H9 (cell line): ENCODE measurements around the gene PROCA1. TPM values are rescaled to one million over a fixed set of nuclear protein-coding genes. Genes with fewer than 3 reads are reported as not detected.

ENCODE experiments used
- DNase-seq: peaks from one replicate; pipeline ENCODE4 v3.0.0-alpha.2; 2017
- H2AFZ ChIP-seq: one replicate; pipeline ENCODE4 v1.6.1; 2013; ENCODE audit warnings: mild to moderate bottlenecking, low read length, control low read depth, moderate library complexity
- H2AK5ac ChIP-seq: 2 replicates; pipeline ENCODE4 v1.6.1; 2013; ENCODE audit warnings: low read length, control low read depth, mixed read lengths; ENCODE audit not compliant: insufficient read length
- H2BK120ac ChIP-seq: one replicate; pipeline ENCODE4 v1.6.1; 2013; ENCODE audit warnings: low read depth, mild to moderate bottlenecking, low read length, control low read depth, inconsistent platforms; ENCODE audit not compliant: poor library complexity, severe bottlenecking
- H2BK12ac ChIP-seq: 2 replicates; pipeline ENCODE4 v1.6.1; 2013; ENCODE audit warnings: low read length, control low read depth, mixed read lengths, low read depth; ENCODE audit not compliant: insufficient read length
- H2BK15ac ChIP-seq: 2 replicates; pipeline ENCODE4 v1.6.1; 2013; ENCODE audit warnings: low read depth, low read length, control low read depth
- H2BK20ac ChIP-seq: one replicate; pipeline ENCODE4 v1.6.1; 2013; ENCODE audit warnings: low read depth, mild to moderate bottlenecking, low read length, control low read depth, inconsistent platforms; ENCODE audit not compliant: poor library complexity, severe bottlenecking
- H2BK5ac ChIP-seq: 2 replicates; pipeline ENCODE4 v1.6.1; 2013; ENCODE audit warnings: low read length, control low read depth, mixed read lengths; ENCODE audit not compliant: insufficient read length
- H3K14ac ChIP-seq: 2 replicates; pipeline ENCODE4 v1.6.1; 2013; ENCODE audit warnings: low read length, control low read depth; ENCODE audit not compliant: insufficient read depth
- H3K18ac ChIP-seq: 2 replicates; pipeline ENCODE4 v1.6.1; 2013; ENCODE audit warnings: low read depth, mild to moderate bottlenecking, mixed read lengths, low read length, control low read depth; ENCODE audit not compliant: insufficient read length
- H3K23ac ChIP-seq: 2 replicates; pipeline ENCODE4 v1.6.1; 2013; ENCODE audit warnings: low read length, control low read depth, mixed read lengths, low read depth; ENCODE audit not compliant: insufficient read length
- H3K23me2 ChIP-seq: 2 replicates; pipeline ENCODE4 v1.6.1; 2013; ENCODE audit warnings: low read depth, mild to moderate bottlenecking, mixed read lengths, low read length, control low read depth; ENCODE audit not compliant: insufficient read length, poor library complexity, severe bottlenecking
- H3K27ac ChIP-seq: 2 replicates; pipeline ENCODE4 v1.5.1; 2013; ENCODE audit warnings: low read length, control low read depth, mixed read lengths, low read depth; ENCODE audit not compliant: insufficient read length
- H3K27me3 ChIP-seq: 2 replicates; pipeline ENCODE4 v1.6.1; 2013; ENCODE audit warnings: low read length, control low read depth, inconsistent platforms; ENCODE audit not compliant: insufficient read depth
- H3K4ac ChIP-seq: 2 replicates; pipeline ENCODE4 v1.6.1; 2013; ENCODE audit warnings: low read depth, mild to moderate bottlenecking, control low read depth, inconsistent platforms, low read length, moderate library complexity
- H3K4me1 ChIP-seq: 2 replicates; pipeline ENCODE4 v1.6.1; 2013; ENCODE audit warnings: low read length, control low read depth, inconsistent platforms; ENCODE audit not compliant: insufficient read depth
- H3K4me2 ChIP-seq: 2 replicates; pipeline ENCODE4 v1.6.1; 2013; ENCODE audit warnings: low read length, control low read depth, mixed read lengths; ENCODE audit not compliant: insufficient read length, insufficient read depth
- H3K56ac ChIP-seq: 2 replicates; pipeline ENCODE4 v1.6.1; 2013; ENCODE audit warnings: low read depth, mild to moderate bottlenecking, mixed read lengths, low read length, control low read depth; ENCODE audit not compliant: insufficient read length
- H3K79me1 ChIP-seq: 2 replicates; pipeline ENCODE4 v1.6.1; 2013; ENCODE audit warnings: low read depth, mild to moderate bottlenecking, moderate library complexity, low read length, control low read depth, inconsistent platforms; ENCODE audit not compliant: insufficient read depth, poor library complexity, severe bottlenecking
- H3K79me2 ChIP-seq: 2 replicates; pipeline ENCODE4 v1.6.1; 2013; ENCODE audit warnings: low read length, control low read depth, inconsistent platforms; ENCODE audit not compliant: insufficient read depth
- H3K9ac ChIP-seq: 2 replicates; pipeline ENCODE4 v1.6.1; 2013; ENCODE audit warnings: low read length, control low read depth, mixed read lengths; ENCODE audit not compliant: insufficient read length; ENCODE audit errors: extremely low read depth
- H3K9me3 ChIP-seq: one replicate; pipeline ENCODE4 v1.6.1; 2013; ENCODE audit warnings: low read depth, low read length, inconsistent platforms; ENCODE audit not compliant: control insufficient read depth
- H3T11ph ChIP-seq: one replicate; pipeline ENCODE4 v1.6.1; 2013; ENCODE audit warnings: mild to moderate bottlenecking, low read length, control low read depth, inconsistent platforms
- H4K20me1 ChIP-seq: one replicate; pipeline ENCODE4 v1.6.1; 2013; ENCODE audit not compliant: control insufficient read depth, insufficient read length, insufficient read depth
- H4K5ac ChIP-seq: 2 replicates; pipeline ENCODE4 v1.6.1; 2013; ENCODE audit warnings: low read depth, mild to moderate bottlenecking, mixed read lengths, low read length, control low read depth; ENCODE audit not compliant: insufficient read length
- H4K8ac ChIP-seq: replicated peaks from 2 replicates; pipeline ENCODE4 v1.6.1; 2013; ENCODE audit warnings: low read length, control low read depth, mixed read lengths, low read depth; ENCODE audit not compliant: insufficient read length
- H4K91ac ChIP-seq: 2 replicates; pipeline ENCODE4 v1.6.1; 2013; ENCODE audit warnings: low read depth, mild to moderate bottlenecking, moderate library complexity, mixed read lengths, low read length, control low read depth; ENCODE audit not compliant: insufficient read length
- H3K27ac Mint-ChIP-seq, 3 experiments: 2 replicates in 2 of 3; 3 replicates in 1 of 3; pipeline ENCODE4 v1.8.0; 2020 to 2021; ENCODE audit warnings: mixed read lengths in 3 of 3, mild to moderate bottlenecking in 1 of 3, moderate library complexity in 1 of 3
- H3K27me3 Mint-ChIP-seq: 2 replicates; pipeline ENCODE4 v1.8.0; 2021; ENCODE audit warnings: low read depth, mild to moderate bottlenecking, moderate library complexity, mixed read lengths
- H3K36me3 Mint-ChIP-seq, 3 experiments: 2 replicates in 2 of 3; 3 replicates in 1 of 3; pipeline ENCODE4 v1.8.0; 2020 to 2021; ENCODE audit warnings: low read depth in 3 of 3, mixed read lengths in 3 of 3; ENCODE audit not compliant: insufficient read depth in 1 of 3
- H3K4me1 Mint-ChIP-seq, 2 experiments: 2 replicates each; pipeline ENCODE4 v1.8.0; 2020; ENCODE audit warnings: mixed read lengths in 2 of 2
- H3K4me3 Mint-ChIP-seq, 2 experiments: 2 replicates in 1 of 2; 3 replicates in 1 of 2; pipeline ENCODE4 v1.8.0; 2020 to 2021; ENCODE audit warnings: mild to moderate bottlenecking in 2 of 2, mixed read lengths in 2 of 2, moderate library complexity in 1 of 2
- H3K9me3 Mint-ChIP-seq, 2 experiments: 2 replicates in 1 of 2; 3 replicates in 1 of 2; pipeline ENCODE4 v1.8.0; 2020; ENCODE audit warnings: mild to moderate bottlenecking in 2 of 2, mixed read lengths in 2 of 2, moderate library complexity in 1 of 2
- WGBS: extraction: QIAGEN DNeasy Blood & Tissue Kit; methylation state at CpG from one replicate; pipeline ENCODE4 v1.1.7; 2013; ENCODE audit warnings: missing lambda C conversion rate, low lambda C conversion rate, mixed read lengths; ENCODE audit not compliant: insufficient read length; ENCODE audit errors: extremely low coverage; 5-methylcytosine and 5-hydroxymethylcytosine counted together
- total RNA-seq: library from RNA; stranded (reverse); gene quantifications from 2 replicates; pipeline ENCODE4 v1.2.1, GENCODE V29; 2021
- TF ChIP-seq, protein P1 (sequence below): fragments of 200-600 bp; sonication (generic); conservative IDR thresholded peaks from 3 replicates; pipeline ENCODE4 v1.8.0; 2021; ENCODE audit warnings: antibody characterized with exemption, mild to moderate bottlenecking

Gene PROCA1
- total RNA-seq, 1 experiment from 2014 or later: 15.0 TPM

DNA sequence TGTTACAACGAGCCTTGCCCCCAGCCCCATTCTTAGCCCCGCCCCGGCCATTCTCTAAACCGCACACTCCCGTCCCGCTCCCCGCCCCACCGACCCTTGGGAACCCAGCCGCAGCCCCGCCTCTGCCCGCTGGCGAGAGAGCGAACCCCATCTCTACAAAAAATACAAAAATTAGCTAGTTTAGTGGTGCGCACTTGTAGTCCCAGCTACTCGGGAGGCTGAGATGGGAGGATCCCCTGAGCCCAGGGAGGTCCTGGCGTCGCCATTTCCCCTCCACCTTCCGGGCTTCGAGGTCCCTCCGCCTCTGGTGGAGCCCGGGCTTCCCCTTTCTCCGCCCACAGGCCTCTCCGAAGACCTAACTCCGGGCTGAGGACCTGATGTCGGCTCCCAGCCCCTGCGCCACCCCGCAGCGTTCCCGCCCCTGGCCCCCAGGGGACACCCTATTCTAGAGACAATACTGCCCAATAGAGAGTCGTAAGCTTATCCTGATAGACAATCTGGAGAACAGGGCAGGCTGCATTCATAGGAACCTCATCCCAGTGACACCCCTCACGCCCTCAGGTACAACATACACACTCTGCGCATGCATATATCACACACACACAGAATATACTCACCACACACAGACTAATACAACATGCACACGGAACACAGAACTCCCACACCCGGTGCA, 480 bp upstream of the PROCA1 start:
- peak overlapping the region; percentile 89 to 96 for H3K4me3 Mint-ChIP-seq
- H3K36me3 Mint-ChIP-seq: peaks cover 23 to 43% (median 29%) of the 10 kb centered on the region in 3 experiments; a peak in 6 of 7 replicates
- Histone ChIP-seq H2BK12ac (no peak overlapping the region), H2AFZ (no peak overlapping the region), H3K4me1 (peaks cover 3% of the 10 kb centered on the region; the same call in 1 of the 2 replicates), H3K27ac (peak overlapping the region; percentile 50), H3K18ac (peak overlapping the region; percentile 12), H3T11ph (no peak overlapping the region), H3K14ac (peak overlapping the region; percentile 73; the same call in 1 of the 2 replicates), H3K56ac (no peak overlapping the region), H3K4me2 (peak overlapping the region; percentile 44), H3K23ac (no peak overlapping the region), H2AK5ac (no peak overlapping the region), H2BK120ac (no peak overlapping the region), H2BK5ac (no peak overlapping the region), H3K9ac (peak overlapping the region; percentile 27), H4K8ac (no peak overlapping the region), H3K27me3 (no peaks in the 10 kb centered on the region), H3K4ac (no peak overlapping the region), H4K20me1 (no peaks in the 10 kb centered on the region), H2BK20ac (no peak overlapping the region), H3K79me2 (peaks cover 10% of the 10 kb centered on the region; the same call in 1 of the 2 replicates), H2BK15ac (no peak overlapping the region), H3K9me3 (no peaks in the 10 kb centered on the region), H4K5ac (no peak overlapping the region), H4K91ac (no peak overlapping the region), H3K79me1 (peaks cover 4% of the 10 kb centered on the region), H3K23me2 (peaks cover 21% of the 10 kb centered on the region)
- H3K4me1 Mint-ChIP-seq: peaks cover 26 to 38% of the 10 kb centered on the region in 2 experiments
- peak overlapping the region; percentile 98 to 99 (median 99) for H3K27ac Mint-ChIP-seq
- no peaks in the 10 kb centered on the region for H3K27me3 Mint-ChIP-seq
- no peaks in the 10 kb centered on the region for H3K9me3 Mint-ChIP-seq
- no CpG with 5 or more reads among the region's 34 CpGs for WGBS
- TF ChIP-seq, protein P1, sequence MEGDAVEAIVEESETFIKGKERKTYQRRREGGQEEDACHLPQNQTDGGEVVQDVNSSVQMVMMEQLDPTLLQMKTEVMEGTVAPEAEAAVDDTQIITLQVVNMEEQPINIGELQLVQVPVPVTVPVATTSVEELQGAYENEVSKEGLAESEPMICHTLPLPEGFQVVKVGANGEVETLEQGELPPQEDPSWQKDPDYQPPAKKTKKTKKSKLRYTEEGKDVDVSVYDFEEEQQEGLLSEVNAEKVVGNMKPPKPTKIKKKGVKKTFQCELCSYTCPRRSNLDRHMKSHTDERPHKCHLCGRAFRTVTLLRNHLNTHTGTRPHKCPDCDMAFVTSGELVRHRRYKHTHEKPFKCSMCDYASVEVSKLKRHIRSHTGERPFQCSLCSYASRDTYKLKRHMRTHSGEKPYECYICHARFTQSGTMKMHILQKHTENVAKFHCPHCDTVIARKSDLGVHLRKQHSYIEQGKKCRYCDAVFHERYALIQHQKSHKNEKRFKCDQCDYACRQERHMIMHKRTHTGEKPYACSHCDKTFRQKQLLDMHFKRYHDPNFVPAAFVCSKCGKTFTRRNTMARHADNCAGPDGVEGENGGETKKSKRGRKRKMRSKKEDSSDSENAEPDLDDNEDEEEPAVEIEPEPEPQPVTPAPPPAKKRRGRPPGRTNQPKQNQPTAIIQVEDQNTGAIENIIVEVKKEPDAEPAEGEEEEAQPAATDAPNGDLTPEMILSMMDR: no peak
- DNase-seq: peak; percentile 87
